NCI-H1694 treated with DMSO at 0.1 percent for 48 hours (cell line): ENCODE results near the gene DAD1.

Experiments
- DNase-seq: peaks from one replicate; lab custom pipeline; 2025; lab: John Stamatoyannopoulos, UW

The DAD1 gene

GRCh38 chr14:22517117-22517720, 71.8 kb downstream of the DAD1 start:
- no peak for DNase-seq

DNA sequence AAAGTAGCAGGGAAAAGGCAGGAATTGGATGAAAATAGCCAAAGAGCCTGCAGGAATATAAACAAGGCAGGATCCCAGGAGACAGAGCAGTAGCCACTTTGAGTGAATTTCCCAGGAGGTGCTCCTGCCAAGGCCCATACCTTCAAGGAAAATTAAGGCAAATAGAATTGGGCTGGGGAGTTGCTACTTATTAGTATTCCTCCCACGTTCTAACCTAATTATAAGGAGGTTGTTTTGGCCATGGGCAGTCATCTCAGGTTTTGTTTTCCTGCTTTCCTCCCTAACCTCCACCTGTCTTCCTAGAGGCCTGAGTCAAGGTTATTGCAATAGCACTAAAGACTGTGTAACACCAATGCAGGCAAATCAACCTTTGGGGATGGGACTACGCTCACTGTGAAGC, 73.1 kb downstream of the DAD1 start:
- no peak for DNase-seq
